Suprapubic skin (tissue), 4 donors: ENCODE results near the gene MCFD2. TPM values are rescaled to one million over a fixed set of nuclear protein-coding genes. Genes with fewer than 3 reads are reported as not detected.
"Not testable (repeated sequence)": the region's sequence is repeated elsewhere in the genome, so short reads cannot be mapped to it uniquely, and the experiment has no call there.

Source experiments
- DNase-seq, 2 donors: peaks; one replicate each; pipeline ENCODE4 v3.0.0-alpha.2; 2019; ENCODE audit warnings: low spot score in 2 of 2
- H3K27ac ChIP-seq: fragments of 200-600 bp; sonication (generic); one replicate; pipeline ENCODE4 v1.5.1; 2019
- H3K27me3 ChIP-seq: fragments of 200-600 bp; sonication (generic); one replicate; pipeline ENCODE4 v1.5.1; 2019
- H3K36me3 ChIP-seq: fragments of 200-600 bp; sonication (generic); one replicate; pipeline ENCODE4 v1.5.1; 2019
- H3K4me1 ChIP-seq: fragments of 200-600 bp; sonication (generic); one replicate; pipeline ENCODE4 v1.5.1; 2019
- H3K4me3 ChIP-seq: fragments of 200-600 bp; sonication (generic); one replicate; pipeline ENCODE4 v1.5.1; 2019; ENCODE audit warnings: mild to moderate bottlenecking
- H3K9me3 ChIP-seq: fragments of 200-600 bp; sonication (generic); one replicate; pipeline ENCODE4 v1.5.1; 2019
- EP300 ChIP-seq: sonication (generic); formaldehyde crosslinking; IDR thresholded peaks from one replicate; pipeline ENCODE4 v1.6.1; 2017; ENCODE audit warnings: antibody characterized with exemption
- POLR2A ChIP-seq, 2 donors: fragments of 450-650 bp; IDR thresholded peaks; one replicate each; pipeline ENCODE4 v1.6.1; 2017; ENCODE audit warnings: antibody characterized with exemption in 2 of 2, mild to moderate bottlenecking in 2 of 2, moderate library complexity in 2 of 2
- POLR2AphosphoS5 ChIP-seq, 3 donors: sonication (generic); formaldehyde crosslinking; IDR thresholded peaks; one replicate each; pipeline ENCODE4 v1.6.1; 2017; ENCODE audit warnings: antibody characterized with exemption in 3 of 3
- WGBS: methylation state at CpG from one replicate; pipeline ENCODE4 v1.1.5; 2018; 5-methylcytosine and 5-hydroxymethylcytosine counted together
- total RNA-seq, 4 donors: library from RNA; depleted of rRNA; stranded (reverse); fragments of >200 nt; gene quantifications; one replicate each; pipeline ENCODE4 v1.1.0, GENCODE V29; 2016
- TF ChIP-seq, protein P1 (sequence below), 2 donors: fragments of 200-600 bp in 1 of 2; fragments of 450-650 bp in 1 of 2; sonication (generic) in 1 of 2; IDR thresholded peaks; one replicate each; pipeline ENCODE4 v1.5.1; 2016 to 2019; ENCODE audit warnings: antibody characterized with exemption in 2 of 2, mild to moderate bottlenecking in 1 of 2, moderate library complexity in 1 of 2

MCFD2 gene
- total RNA-seq, 4 donors from 2014 or later, result 40.5 to 42.4 (median 41.6) TPM

DNA sequence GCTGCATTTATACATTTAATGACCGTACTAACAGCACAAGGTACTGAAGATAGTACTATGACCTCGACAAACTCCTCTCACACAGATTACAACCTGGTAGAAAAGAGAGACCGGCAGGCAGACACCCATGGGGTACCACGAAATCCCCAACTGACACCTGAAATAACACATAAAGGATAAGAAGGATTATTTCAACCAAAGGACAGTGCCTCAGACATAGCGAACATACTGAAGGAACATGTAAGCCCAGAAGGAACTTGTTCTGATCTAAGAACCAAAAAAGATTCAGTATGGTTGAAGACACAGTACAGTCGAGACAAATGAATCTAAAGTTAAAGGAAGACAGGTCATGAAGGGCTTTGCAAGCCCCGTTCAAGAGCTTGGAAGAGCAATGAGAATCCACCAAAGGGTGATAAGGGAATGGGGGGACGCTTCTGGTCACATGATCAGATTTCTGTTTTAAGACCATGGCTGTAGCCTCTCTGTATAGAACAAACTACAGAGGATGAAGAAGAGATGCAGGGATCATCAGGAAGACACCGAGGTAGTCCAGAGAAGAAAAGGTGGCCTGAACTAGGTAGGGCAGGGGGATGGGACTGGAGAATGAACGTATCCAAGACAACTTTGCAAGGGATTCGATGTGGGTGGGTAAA, 902 bp downstream of the MCFD2 start:
- WGBS, result 30% methylated on average over 11 of the region's 11 CpGs
- TF ChIP-seq POLR2AphosphoS5 (IDR thresholded peaks at IDR 0.05) (no peak), POLR2A (IDR thresholded peaks at IDR 0.05) (no peak), EP300 (no peak)
- TF ChIP-seq, protein P1, sequence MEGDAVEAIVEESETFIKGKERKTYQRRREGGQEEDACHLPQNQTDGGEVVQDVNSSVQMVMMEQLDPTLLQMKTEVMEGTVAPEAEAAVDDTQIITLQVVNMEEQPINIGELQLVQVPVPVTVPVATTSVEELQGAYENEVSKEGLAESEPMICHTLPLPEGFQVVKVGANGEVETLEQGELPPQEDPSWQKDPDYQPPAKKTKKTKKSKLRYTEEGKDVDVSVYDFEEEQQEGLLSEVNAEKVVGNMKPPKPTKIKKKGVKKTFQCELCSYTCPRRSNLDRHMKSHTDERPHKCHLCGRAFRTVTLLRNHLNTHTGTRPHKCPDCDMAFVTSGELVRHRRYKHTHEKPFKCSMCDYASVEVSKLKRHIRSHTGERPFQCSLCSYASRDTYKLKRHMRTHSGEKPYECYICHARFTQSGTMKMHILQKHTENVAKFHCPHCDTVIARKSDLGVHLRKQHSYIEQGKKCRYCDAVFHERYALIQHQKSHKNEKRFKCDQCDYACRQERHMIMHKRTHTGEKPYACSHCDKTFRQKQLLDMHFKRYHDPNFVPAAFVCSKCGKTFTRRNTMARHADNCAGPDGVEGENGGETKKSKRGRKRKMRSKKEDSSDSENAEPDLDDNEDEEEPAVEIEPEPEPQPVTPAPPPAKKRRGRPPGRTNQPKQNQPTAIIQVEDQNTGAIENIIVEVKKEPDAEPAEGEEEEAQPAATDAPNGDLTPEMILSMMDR (IDR thresholded peaks at IDR 0.05), result no peak
- H3K9me3 ChIP-seq, result no peaks in the 10 kb centered on the region
- H3K4me1 ChIP-seq, result peaks cover 32% of the 10 kb centered on the region
- no peaks in the 10 kb centered on the region for H3K27me3 ChIP-seq
- peak overlapping the region; percentile 90 for H3K27ac ChIP-seq
- peak overlapping the region; percentile 95 for H3K4me3 ChIP-seq
- peaks cover 13% of the 10 kb centered on the region for H3K36me3 ChIP-seq
- no peak for DNase-seq

DNA sequence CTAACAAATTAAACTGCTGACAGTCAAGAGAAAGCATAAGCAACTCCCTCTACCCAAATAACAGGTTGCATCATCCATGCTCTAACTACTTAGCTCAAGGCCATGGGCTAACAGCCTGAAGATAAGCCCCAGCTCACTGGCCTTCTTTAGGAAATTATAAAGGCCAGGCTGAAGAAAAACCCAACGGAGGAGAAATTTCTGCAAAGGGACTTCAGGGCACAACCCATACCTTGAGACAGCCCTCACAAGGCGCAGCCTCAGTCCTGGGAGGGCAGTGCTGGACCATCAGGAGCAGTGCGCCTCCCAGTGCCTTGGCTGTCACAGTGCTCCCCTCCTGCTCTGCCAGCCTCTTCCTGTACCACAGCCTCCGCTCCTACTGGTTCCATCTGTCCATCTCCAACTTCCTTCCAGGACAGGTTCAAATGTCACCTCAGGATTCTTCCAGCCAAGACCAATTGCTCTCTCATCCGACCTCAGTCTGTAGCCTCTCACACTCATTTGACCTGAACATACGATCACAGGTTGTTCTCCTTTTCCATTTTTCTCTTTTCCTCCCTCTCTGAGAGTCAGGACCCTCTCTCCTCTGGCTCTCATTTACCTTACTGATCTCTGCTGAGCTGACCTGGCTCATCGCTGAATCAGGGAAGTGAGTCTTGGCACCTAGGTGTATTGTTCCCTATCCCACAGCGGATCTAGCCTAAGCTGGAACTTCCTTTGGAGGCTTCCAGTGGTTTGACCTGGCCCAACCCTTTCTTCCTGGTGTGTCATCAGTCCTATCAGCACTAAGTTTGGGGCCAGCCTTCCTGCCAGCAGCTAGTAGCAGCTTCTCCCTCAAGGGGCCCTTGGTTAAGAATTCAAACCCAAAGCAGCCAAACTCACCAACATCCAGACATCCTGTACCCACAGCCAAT, 1.9 kb downstream of the MCFD2 start:
- Histone ChIP-seq H3K4me3 (peak overlapping the region; percentile 95), H3K36me3 (peaks cover 22% of the 10 kb centered on the region), H3K27me3 (no peaks in the 10 kb centered on the region), H3K4me1 (peaks cover 35% of the 10 kb centered on the region), H3K27ac (peak overlapping the region; percentile 25), H3K9me3 (no peaks in the 10 kb centered on the region)
- 74% methylated on average over 7 of the region's 8 CpGs for WGBS
- no peak for DNase-seq
- TF ChIP-seq, protein P1 (IDR thresholded peaks at IDR 0.05), result no peak
- TF ChIP-seq POLR2A (IDR thresholded peaks at IDR 0.05) (no peak), POLR2AphosphoS5 (IDR thresholded peaks at IDR 0.05) (no peak), EP300 (no peak)

DNA sequence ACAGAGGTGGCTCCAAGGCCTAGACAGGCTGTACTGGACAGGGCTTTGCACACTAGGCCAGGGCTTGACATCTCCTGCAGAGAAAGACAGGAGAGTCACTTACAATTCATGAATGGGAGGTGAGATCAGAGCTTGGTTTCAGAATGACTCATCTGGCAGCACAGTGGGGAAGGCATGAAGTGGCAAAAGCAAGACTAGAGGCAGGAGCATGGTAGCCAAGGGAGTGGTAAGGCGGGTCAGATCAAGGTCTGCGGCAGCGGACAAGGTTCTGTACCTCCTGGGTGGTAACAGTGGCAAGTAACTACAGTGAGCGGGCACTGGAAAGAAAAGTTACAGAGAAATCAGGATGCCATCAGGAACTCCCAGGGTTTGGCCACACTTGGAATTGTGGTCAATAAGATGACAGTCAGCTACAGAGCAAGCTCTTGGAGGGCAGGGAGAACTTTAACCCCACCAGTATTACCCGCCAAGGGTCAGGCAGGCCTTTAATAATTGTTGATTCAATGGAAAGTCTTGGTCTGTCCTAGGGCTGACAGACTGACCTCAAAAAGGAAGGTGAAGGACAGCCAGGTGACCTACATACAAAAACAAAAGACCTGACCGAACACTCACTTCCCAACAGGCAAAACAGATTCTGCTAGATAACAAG, 5.7 kb downstream of the MCFD2 start:
- no peak for DNase-seq
- peaks cover 26% of the 10 kb centered on the region for H3K4me1 ChIP-seq
- no peak for TF ChIP-seq EP300
- no peak for TF ChIP-seq POLR2AphosphoS5 (IDR thresholded peaks at IDR 0.05)

DNA sequence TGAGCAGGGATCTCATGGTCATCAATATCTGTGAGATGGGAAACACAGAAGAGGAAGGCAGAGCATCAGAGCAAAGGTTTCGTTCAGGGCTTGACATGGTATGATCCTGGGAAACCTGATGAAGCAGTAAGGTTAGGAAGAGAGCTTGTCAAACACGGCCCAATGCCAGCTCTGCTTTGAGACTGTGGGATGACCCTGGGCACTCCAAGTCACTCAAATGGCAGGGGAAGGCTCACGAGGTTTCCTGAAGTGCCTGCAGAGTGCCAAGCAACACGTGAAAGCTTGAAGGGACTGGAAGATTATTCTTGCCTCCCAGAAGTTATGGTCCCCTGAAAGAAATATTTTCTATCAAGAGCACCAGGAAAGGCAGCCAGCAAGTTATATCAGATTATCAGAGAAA, 6.5 kb downstream of the MCFD2 start:
- Histone ChIP-seq H3K27ac (no peak overlapping the region), H3K4me1 (peaks cover 18% of the 10 kb centered on the region), H3K36me3 (peaks cover 66% of the 10 kb centered on the region), H3K4me3 (no peak overlapping the region), H3K9me3 (no peaks in the 10 kb centered on the region), H3K27me3 (no peaks in the 10 kb centered on the region)
- DNase-seq, result no peak
- no peak for TF ChIP-seq POLR2AphosphoS5 (IDR thresholded peaks at IDR 0.05)
- TF ChIP-seq, protein P1 (IDR thresholded peaks at IDR 0.05), result no peak
- TF ChIP-seq POLR2A (IDR thresholded peaks at IDR 0.05), result no peak
- TF ChIP-seq EP300, result no peak
- WGBS, result 71% methylated on average over 4 of the region's 4 CpGs

More for the DNA sequence above, 5.7 kb downstream of the MCFD2 start:
- H3K9me3 ChIP-seq, result no peaks in the 10 kb centered on the region
- H3K27ac ChIP-seq, result no peak overlapping the region
- peaks cover 59% of the 10 kb centered on the region for H3K36me3 ChIP-seq
- 71% methylated on average over 6 of the region's 6 CpGs for WGBS
- no peaks in the 10 kb centered on the region for H3K27me3 ChIP-seq
- H3K4me3 ChIP-seq, result no peak overlapping the region

DNA sequence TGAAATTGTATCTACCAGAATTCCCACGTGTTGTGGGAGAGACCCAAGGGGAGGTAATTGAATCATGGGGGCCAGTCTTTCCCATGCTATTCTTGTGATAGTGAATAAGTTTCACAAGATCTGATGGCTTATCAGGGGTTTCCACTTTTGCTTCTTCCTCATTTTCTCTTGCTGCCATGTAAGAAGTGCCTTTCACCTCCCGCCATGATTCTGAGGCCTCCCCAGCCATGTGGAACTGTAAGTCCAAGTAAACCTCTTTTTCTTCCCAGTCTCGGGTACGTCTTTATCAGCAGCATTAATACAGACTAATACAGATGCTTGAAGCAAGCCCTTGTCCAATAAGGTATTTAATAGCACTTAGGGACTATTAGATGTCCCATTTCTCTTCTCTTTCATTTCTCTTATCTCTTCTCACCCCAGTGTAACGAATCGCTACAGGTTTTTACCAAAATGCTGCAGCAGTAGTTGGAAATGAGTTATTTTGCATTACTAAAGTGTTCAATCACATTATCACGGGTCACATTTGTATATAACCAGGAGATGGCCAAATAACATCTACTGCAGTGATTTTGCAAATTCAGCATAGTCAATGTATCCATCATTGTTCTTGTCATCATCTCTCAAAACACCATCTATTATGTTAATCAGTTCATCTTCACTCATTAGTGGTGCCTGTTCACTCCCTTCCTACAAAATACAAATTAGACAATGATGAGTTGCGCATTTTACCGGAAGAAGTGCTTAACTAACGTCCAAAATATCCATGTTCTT, 10.5 kb downstream of the MCFD2 start:
- H3K9me3 ChIP-seq, H3K4me3 ChIP-seq, H3K27me3 ChIP-seq, DNase-seq, H3K4me1 ChIP-seq, H3K27ac ChIP-seq: not testable (repeated sequence)
- 96% methylated on average over 10 of the region's 10 CpGs for WGBS
- peaks cover 62% of the 10 kb centered on the region for H3K36me3 ChIP-seq

DNA sequence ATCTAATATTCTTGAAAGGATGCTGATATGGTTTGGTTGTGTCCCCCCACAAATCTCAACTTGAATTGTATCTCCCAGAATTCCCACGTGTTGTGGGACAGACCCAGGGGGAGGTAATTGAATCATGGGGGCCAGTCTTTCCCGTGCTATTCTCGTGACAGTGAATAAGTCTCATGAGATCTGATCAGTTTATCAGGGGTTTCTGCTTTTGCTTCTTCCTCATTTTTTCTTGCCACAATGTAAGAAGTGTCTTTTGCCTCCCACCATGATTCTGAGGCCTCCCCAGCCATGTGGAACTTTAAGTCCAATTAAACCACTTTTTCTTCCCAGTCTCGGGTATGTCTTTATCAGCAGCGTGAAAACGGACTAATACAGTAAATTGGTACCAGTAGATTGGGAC, 12.6 kb downstream of the MCFD2 start:
- 77% methylated on average over 6 of the region's 6 CpGs for WGBS
- H3K4me3 ChIP-seq, DNase-seq, H3K27ac ChIP-seq, H3K9me3 ChIP-seq, H3K4me1 ChIP-seq, H3K27me3 ChIP-seq: not testable (repeated sequence)
- H3K36me3 ChIP-seq, result peaks cover 41% of the 10 kb centered on the region
